Measurements from ENCODE around the gene FAM20B.
"Not testable (repeated sequence)": the region's sequence is repeated elsewhere in the genome, so short reads cannot be mapped to it uniquely, and the experiment has no call there.

The FAM20B gene

GRCh38 chr1:179025125-179025974 is at the start of gene FAM20B:
FAM20B (plus strand) TSS chr1:179025894; CDS start chr1:179043848, 17,954 bp downstream.
- peak; percentile 95 for DNase-seq

- no peak for DNase-seq
Observed at GRCh38 chr1:178976541-178976940, 49.2 kb upstream of the FAM20B start.

- no peak for DNase-seq
Observed at GRCh38 chr1:178986204-178986603, 39.5 kb upstream of the FAM20B start.

- not testable (repeated sequence) for DNase-seq
Observed at GRCh38 chr1:178988198-178988597, 37.5 kb upstream of the FAM20B start.

GRCh38 chr1:178993559-178993958 is 32.1 kb upstream of the FAM20B start:
- no peak for DNase-seq

- DNase-seq: no peak
Observed at GRCh38 chr1:178997428-178997827, 28.3 kb upstream of the FAM20B start.

GRCh38 chr1:178998295-178998694 is 27.4 kb upstream of the FAM20B start:
- no peak for DNase-seq

- DNase-seq: no peak
Observed at GRCh38 chr1:178999061-178999460, 26.6 kb upstream of the FAM20B start.

- no peak for DNase-seq
Observed at GRCh38 chr1:179001451-179001850, 24.2 kb upstream of the FAM20B start.

GRCh38 chr1:179002064-179002463 is 23.6 kb upstream of the FAM20B start:
- not testable (repeated sequence) for DNase-seq

- peak; percentile 70 for DNase-seq
Observed at GRCh38 chr1:179002552-179003345, 22.9 kb upstream of the FAM20B start.

GRCh38 chr1:179003512-179004066 is 22.1 kb upstream of the FAM20B start:
- DNase-seq: no peak

- no peak for DNase-seq
Observed at GRCh38 chr1:179007233-179007632, 18.5 kb upstream of the FAM20B start.

GRCh38 chr1:179010671-179011070 is 15.0 kb upstream of the FAM20B start:
- DNase-seq: no peak

- no peak for DNase-seq
Observed at GRCh38 chr1:179012038-179012437, 13.7 kb upstream of the FAM20B start.

- no peak for DNase-seq
Observed at GRCh38 chr1:179014123-179014522, 11.6 kb upstream of the FAM20B start.

- no peak for DNase-seq
Observed at GRCh38 chr1:179015396-179015795, 10.3 kb upstream of the FAM20B start.

GRCh38 chr1:179016706-179017382 is 8.8 kb upstream of the FAM20B start:
- no peak for DNase-seq

GRCh38 chr1:179017383-179018326 is 8.0 kb upstream of the FAM20B start:
- no peak for DNase-seq

- DNase-seq: no peak
Observed at GRCh38 chr1:179021873-179022272, 3.8 kb upstream of the FAM20B start.

- no peak for DNase-seq
Observed at GRCh38 chr1:179023946-179024650, 1.6 kb upstream of the FAM20B start.

Data from CD4-positive, alpha-beta T cell treated with Interleukin-6 for 4 hours (primary cell).